ENCODE data around the gene NEMP1. TPM values are rescaled to one million over a fixed set of nuclear protein-coding genes. Genes with fewer than 3 reads are reported as not detected.

The NEMP1 gene
- total and polyA plus RNA-seq, 10 of the 15 experiments (the other 5 are each of a cell fraction or from before 2014, with no cell fraction given), result 4.0 to 45.9 (median 19.8) TPM

- TF ChIP-seq SRF (IDR thresholded peaks at IDR 0.05; ENCODE audit: low read depth in 2 of 2, low read length in 2 of 2) (peak in 1 of 2 experiments; percentile 1; a peak in 1 of 4 replicates), SMARCA5 (IDR thresholded peaks at IDR 0.05) (peak; percentile 56; the same call in 1 of the 2 replicates), YY1 (IDR thresholded peaks at IDR 0.05; ENCODE audit: low read depth, low read length) (0 out of 2 replicates have a peak, but pooled peaks have one; percentile 37), ZNF622 (IDR thresholded peaks at IDR 0.05) (no peak), NR2F1 (conservative IDR thresholded peaks at IDR 0.05) (peak; percentile 63), NR2C1 (IDR thresholded peaks at IDR 0.05) (peak; percentile 27; the same call in 1 of the 2 replicates), IKZF1 (conservative IDR thresholded peaks at IDR 0.05) (peak; percentile 64), BACH1 (IDR thresholded peaks at IDR 0.05; ENCODE audit: borderline replicate concordance) (peak; percentile 54; the same call in 1 of the 2 replicates)
Observed at GRCh38 chr12:57005980-57006808, 72.4 kb downstream of the NEMP1 start, which contains the start of gene ZBTB39 (continued).

Other genes starting within 250 kb of the NEMP1 start
Only the 7 nearest of the 12 such genes appear.
- 5.0 and 5.3 TPM in 2 replicates for gene ZBTB39, start 72.2 kb downstream of the NEMP1 start, total RNA-seq (2014; rRNA removed)
- gene ZBTB39, start 72.2 kb downstream of the NEMP1 start, total RNA-seq (2014; rRNA removed; fragmentation: Illumina TruSeq; extraction: Trizol), result 4.0 and 4.1 TPM in 2 replicates
- 5.6 and 6.0 TPM in 2 replicates for gene ZBTB39, start 72.2 kb downstream of the NEMP1 start, total RNA-seq (2021)
- 5.2 and 6.8 TPM in 2 replicates for gene ZBTB39, start 72.2 kb downstream of the NEMP1 start, polyA plus RNA-seq (2011; rRNA removed)
- 4.7 and 4.8 TPM in 2 replicates for gene ZBTB39, start 72.2 kb downstream of the NEMP1 start, polyA plus RNA-seq (2014; fragmentation: Illumina TruSeq; extraction: Trizol)
- under 1 TPM; 0.88 to 0.93 TPM for gene ZBTB39, start 72.2 kb downstream of the NEMP1 start, polyA plus RNA-seq (2014; fragmentation: Nextera tagmentation; extraction: Ambion mirVana)
- gene ZBTB39, start 72.2 kb downstream of the NEMP1 start, polyA plus RNA-seq (2014; rRNA removed), result 4.2 and 4.4 TPM in 2 replicates
- gene ZBTB39, start 72.2 kb downstream of the NEMP1 start, polyA plus RNA-seq (2016; fragmentation: Nextera tagmentation; extraction: Ambion mirVana), result 1 to 10 TPM; 3.0 to 4.4 TPM
- gene TAC3, start 62.3 kb downstream of the NEMP1 start, total RNA-seq (2014; rRNA removed), result not detected in 2 replicates
- gene TAC3, start 62.3 kb downstream of the NEMP1 start, total RNA-seq (2014; rRNA removed; fragmentation: Illumina TruSeq; extraction: Trizol), result not detected in 2 replicates
- not detected in 2 replicates for gene TAC3, start 62.3 kb downstream of the NEMP1 start, total RNA-seq (2021)
- 0.11 and 0.13 TPM in 2 replicates for gene TAC3, start 62.3 kb downstream of the NEMP1 start, polyA plus RNA-seq (2011; rRNA removed)
- gene TAC3, start 62.3 kb downstream of the NEMP1 start, polyA plus RNA-seq (2014; fragmentation: Illumina TruSeq; extraction: Trizol), result not detected in 2 replicates
- gene TAC3, start 62.3 kb downstream of the NEMP1 start, polyA plus RNA-seq (2014; fragmentation: Nextera tagmentation; extraction: Ambion mirVana), result under 1 TPM; 0.13 to 0.18 TPM
- gene TAC3, start 62.3 kb downstream of the NEMP1 start, polyA plus RNA-seq (2014; rRNA removed), result not detected in 2 replicates
- gene TAC3, start 62.3 kb downstream of the NEMP1 start, polyA plus RNA-seq (2016; fragmentation: Nextera tagmentation; extraction: Ambion mirVana), result not detected
- 0.05 TPM in 1 of 2 replicates, not detected in the other for gene MYO1A, start 28.7 kb downstream of the NEMP1 start, total RNA-seq (2014; rRNA removed)
- 0.13 and 0.14 TPM in 2 replicates for gene MYO1A, start 28.7 kb downstream of the NEMP1 start, total RNA-seq (2014; rRNA removed; fragmentation: Illumina TruSeq; extraction: Trizol)
- 0.08 and 0.10 TPM in 2 replicates for gene MYO1A, start 28.7 kb downstream of the NEMP1 start, total RNA-seq (2021)
- gene MYO1A, start 28.7 kb downstream of the NEMP1 start, polyA plus RNA-seq (2011; rRNA removed), result 0.16 and 0.23 TPM in 2 replicates
- gene MYO1A, start 28.7 kb downstream of the NEMP1 start, polyA plus RNA-seq (2014; fragmentation: Illumina TruSeq; extraction: Trizol), result 0.16 TPM in 1 of 2 replicates, not detected in the other
- under 1 TPM in 1 of 2 experiments, not detected in 1; 0.05 TPM for gene MYO1A, start 28.7 kb downstream of the NEMP1 start, polyA plus RNA-seq (2014; fragmentation: Nextera tagmentation; extraction: Ambion mirVana)
- gene MYO1A, start 28.7 kb downstream of the NEMP1 start, polyA plus RNA-seq (2014; rRNA removed), result 0.01 and 0.15 TPM in 2 replicates
- gene MYO1A, start 28.7 kb downstream of the NEMP1 start, polyA plus RNA-seq (2016; fragmentation: Nextera tagmentation; extraction: Ambion mirVana), result under 1 TPM; 0.27 to 0.34 TPM
- 28.4 and 30.1 TPM in 2 replicates for gene NAB2, start 10.3 kb upstream of the NEMP1 start, total RNA-seq (2014; rRNA removed)
- 13.0 and 13.6 TPM in 2 replicates for gene NAB2, start 10.3 kb upstream of the NEMP1 start, total RNA-seq (2014; rRNA removed; fragmentation: Illumina TruSeq; extraction: Trizol)
- 28.2 and 28.5 TPM in 2 replicates for gene NAB2, start 10.3 kb upstream of the NEMP1 start, total RNA-seq (2021)
- gene NAB2, start 10.3 kb upstream of the NEMP1 start, polyA plus RNA-seq (2011; rRNA removed), result 25.2 and 35.2 TPM in 2 replicates
- 7.9 and 17.0 TPM in 2 replicates for gene NAB2, start 10.3 kb upstream of the NEMP1 start, polyA plus RNA-seq (2014; fragmentation: Illumina TruSeq; extraction: Trizol)
- gene NAB2, start 10.3 kb upstream of the NEMP1 start, polyA plus RNA-seq (2014; fragmentation: Nextera tagmentation; extraction: Ambion mirVana), result 1 to 10 TPM in 1 of 2 experiments, under 1 TPM in 1; 0.35 to 1.0 TPM
- gene NAB2, start 10.3 kb upstream of the NEMP1 start, polyA plus RNA-seq (2014; rRNA removed), result 28.0 and 28.6 TPM in 2 replicates
- gene NAB2, start 10.3 kb upstream of the NEMP1 start, polyA plus RNA-seq (2016; fragmentation: Nextera tagmentation; extraction: Ambion mirVana), result 1 to 10 TPM; 3.6 to 5.8 TPM
- gene STAT6, start 32.6 kb upstream of the NEMP1 start, total RNA-seq (2014; rRNA removed), result 100 and 101 TPM in 2 replicates
- 79.0 and 79.9 TPM in 2 replicates for gene STAT6, start 32.6 kb upstream of the NEMP1 start, total RNA-seq (2014; rRNA removed; fragmentation: Illumina TruSeq; extraction: Trizol)
- gene STAT6, start 32.6 kb upstream of the NEMP1 start, total RNA-seq (2021), result 146 and 163 TPM in 2 replicates
- gene STAT6, start 32.6 kb upstream of the NEMP1 start, polyA plus RNA-seq (2011; rRNA removed), result 107 and 176 TPM in 2 replicates
- gene STAT6, start 32.6 kb upstream of the NEMP1 start, polyA plus RNA-seq (2014; fragmentation: Illumina TruSeq; extraction: Trizol), result 161 and 168 TPM in 2 replicates
- gene STAT6, start 32.6 kb upstream of the NEMP1 start, polyA plus RNA-seq (2014; fragmentation: Nextera tagmentation; extraction: Ambion mirVana), result 10 to 100 TPM; 14.2 to 17.3 TPM
- 153 and 157 TPM in 2 replicates for gene STAT6, start 32.6 kb upstream of the NEMP1 start, polyA plus RNA-seq (2014; rRNA removed)
- gene STAT6, start 32.6 kb upstream of the NEMP1 start, polyA plus RNA-seq (2016; fragmentation: Nextera tagmentation; extraction: Ambion mirVana), result 10 to 100 TPM; 61.0 to 63.3 TPM
- under 0.01 and 0.05 TPM in 2 replicates for gene LRP1, start 49.7 kb upstream of the NEMP1 start, total RNA-seq (2014; rRNA removed)
- 0.05 and 0.18 TPM in 2 replicates for gene LRP1, start 49.7 kb upstream of the NEMP1 start, total RNA-seq (2014; rRNA removed; fragmentation: Illumina TruSeq; extraction: Trizol)
- gene LRP1, start 49.7 kb upstream of the NEMP1 start, total RNA-seq (2021), result 0.93 and 1.1 TPM in 2 replicates
- gene LRP1, start 49.7 kb upstream of the NEMP1 start, polyA plus RNA-seq (2011; rRNA removed), result 0.24 TPM in 2 replicates
- gene LRP1, start 49.7 kb upstream of the NEMP1 start, polyA plus RNA-seq (2014; fragmentation: Illumina TruSeq; extraction: Trizol), result 0.03 and 0.07 TPM in 2 replicates
- gene LRP1, start 49.7 kb upstream of the NEMP1 start, polyA plus RNA-seq (2014; fragmentation: Nextera tagmentation; extraction: Ambion mirVana), result not detected
- 0.09 and 0.29 TPM in 2 replicates for gene LRP1, start 49.7 kb upstream of the NEMP1 start, polyA plus RNA-seq (2014; rRNA removed)
- under 1 TPM; 0.23 to 0.28 TPM for gene LRP1, start 49.7 kb upstream of the NEMP1 start, polyA plus RNA-seq (2016; fragmentation: Nextera tagmentation; extraction: Ambion mirVana)
- gene LRP1-AS, start 68.8 kb upstream of the NEMP1 start, total RNA-seq (2014; rRNA removed), result not detected in 2 replicates
- not detected in 2 replicates for gene LRP1-AS, start 68.8 kb upstream of the NEMP1 start, total RNA-seq (2014; rRNA removed; fragmentation: Illumina TruSeq; extraction: Trizol)
- not detected in 2 replicates for gene LRP1-AS, start 68.8 kb upstream of the NEMP1 start, total RNA-seq (2021)
- gene LRP1-AS, start 68.8 kb upstream of the NEMP1 start, polyA plus RNA-seq (2011; rRNA removed), result not detected in 2 replicates
- not detected in 2 replicates for gene LRP1-AS, start 68.8 kb upstream of the NEMP1 start, polyA plus RNA-seq (2014; fragmentation: Illumina TruSeq; extraction: Trizol)
- not detected for gene LRP1-AS, start 68.8 kb upstream of the NEMP1 start, polyA plus RNA-seq (2014; fragmentation: Nextera tagmentation; extraction: Ambion mirVana)
- not detected in 2 replicates for gene LRP1-AS, start 68.8 kb upstream of the NEMP1 start, polyA plus RNA-seq (2014; rRNA removed)
- not detected for gene LRP1-AS, start 68.8 kb upstream of the NEMP1 start, polyA plus RNA-seq (2016; fragmentation: Nextera tagmentation; extraction: Ambion mirVana)